Stimulated activated CD4-positive, alpha-beta T cell treated with anti-CD3 and anti-CD28 coated beads, TNF-alpha, amount 100 ng/mL, for 24 hours (primary cell): ENCODE measurements around the gene TIPRL.
"Not testable (repeated sequence)": the region's sequence is repeated elsewhere in the genome, so short reads cannot be mapped to it uniquely, and the experiment has no call there.

Experiments
- DNase-seq, 3 experiments: peaks; one replicate each; pipeline ENCODE4 v3.0.0-alpha.2; 2020; ENCODE audit warnings: low read depth in 3 of 3

Gene TIPRL

GRCh38 chr1:168178638-168179437 is at the start of gene TIPRL:
TSS of gene TIPRL (plus strand) at chr1:168178962. CDS start at chr1:168179078, 116 bp downstream.
- peak; percentile 91 to 95 (median 93) for DNase-seq

GRCh38 chr1:168129933-168130332 is 48.8 kb upstream of the TIPRL start:
- no peak for DNase-seq

GRCh38 chr1:168134132-168134531 is 44.6 kb upstream of the TIPRL start:
- no peak for DNase-seq

- no peak for DNase-seq
Measured at GRCh38 chr1:168134642-168135041, 44.1 kb upstream of the TIPRL start.

- DNase-seq = no peak
Measured at GRCh38 chr1:168135116-168135920, 43.4 kb upstream of the TIPRL start.

GRCh38 chr1:168135921-168136708 is 42.6 kb upstream of the TIPRL start:
- no peak for DNase-seq

- DNase-seq = no peak
Measured at GRCh38 chr1:168136709-168137514, 41.9 kb upstream of the TIPRL start, which contains the start of gene GPR161. TSS of gene GPR161 (minus strand) at chr1:168136930. CDS start at chr1:168104850, 32,080 bp downstream.

GRCh38 chr1:168137515-168137821 is 41.3 kb upstream of the TIPRL start:
- no peak for DNase-seq

- no peak for DNase-seq
Measured at GRCh38 chr1:168138134-168138533, 40.6 kb upstream of the TIPRL start.

GRCh38 chr1:168139070-168139469 is 39.7 kb upstream of the TIPRL start:
- no peak for DNase-seq

- DNase-seq = no peak
Measured at GRCh38 chr1:168141871-168142385, 36.8 kb upstream of the TIPRL start.

- DNase-seq = peak; percentile 76 to 87 (median 78)
Measured at GRCh38 chr1:168145184-168146159, 33.3 kb upstream of the TIPRL start.

- DNase-seq = no peak
Measured at GRCh38 chr1:168146160-168146539, 32.6 kb upstream of the TIPRL start.

- DNase-seq = no peak
Measured at GRCh38 chr1:168146626-168147025, 32.1 kb upstream of the TIPRL start.

- no peak for DNase-seq
Measured at GRCh38 chr1:168148916-168149315, 29.8 kb upstream of the TIPRL start.

- DNase-seq = no peak
Measured at GRCh38 chr1:168150283-168150682, 28.5 kb upstream of the TIPRL start.

GRCh38 chr1:168151935-168152334 is 26.8 kb upstream of the TIPRL start:
- no peak for DNase-seq

- DNase-seq = not testable (repeated sequence)
Measured at GRCh38 chr1:168154707-168155106, 24.1 kb upstream of the TIPRL start.

- DNase-seq = no peak
Measured at GRCh38 chr1:168155910-168156309, 22.9 kb upstream of the TIPRL start.

GRCh38 chr1:168157638-168158037 is 21.1 kb upstream of the TIPRL start:
- no peak for DNase-seq
